GM12878 (cell line): ENCODE measurements around the gene PSMB5. TPM values are rescaled to one million over a fixed set of nuclear protein-coding genes. Genes with fewer than 3 reads are reported as not detected.

Experiments
- ATAC-seq: fragments of 200-7000 bp; cut with Tn5 transposase; 3 replicates; pipeline ENCODE4 v1.9.1; 2020; ENCODE audit warnings: mild to moderate bottlenecking, moderate library complexity
- BruUV-seq: library from RNA; stranded (reverse); fragments of 400-500 nt; replicated peaks from 2 replicates; lab custom pipeline; 2021; lab: Mats Ljungman, UMichigan
- CTCF ChIA-PET: fragments of 300-600 bp; sonication (Branson Sonifier 250); formaldehyde crosslinking; extraction: SDS; loops from one replicate; lab custom pipeline; 2021; ENCODE audit warnings: inconsistent platforms; lab: Yijun Ruan, JAX
- POLR2A ChIA-PET: fragments of 350-600 bp; formaldehyde crosslinking; extraction: SDS; loops from one replicate; lab custom pipeline; 2021; ENCODE audit warnings: inconsistent platforms; lab: Charles Lee
- RAD21 ChIA-PET: fragments of 300-600 bp; sonication (Branson Sonifier 250); formaldehyde crosslinking; loops from one replicate; lab custom pipeline; 2023; ENCODE audit warnings: antibody characterized with exemption; ENCODE audit not compliant: unreplicated experiment; lab: Charles Lee
- SMC1A ChIA-PET: fragments of 300-600 bp; sonication (Branson Sonifier 250); formaldehyde crosslinking; loops from one replicate; lab custom pipeline; 2023; ENCODE audit not compliant: unreplicated experiment, uncharacterized antibody; lab: Charles Lee
- DNase-seq: peaks from one replicate; pipeline ENCODE4 v3.0.0-alpha.2; 2011; ENCODE audit warnings: low read depth, low spot score
- FAIRE-seq: peaks from 3 replicates; lab custom pipeline; 2011; peaks lifted over from hg19 to GRCh38; lab: Jason Lieb, UNC
- H2AFZ ChIP-seq: 2 replicates; pipeline ENCODE4 v1.6.0; 2011; ENCODE audit warnings: low read depth, low read length, control low read depth; ENCODE audit not compliant: control insufficient read depth
- H3K27ac ChIP-seq: 2 replicates; pipeline ENCODE4 v1.5.1; 2011; ENCODE audit warnings: control low read depth; ENCODE audit not compliant: control insufficient read depth, insufficient read depth
- H3K27me3 ChIP-seq, 2 experiments: replicated peaks in 1 of 2; 2 replicates each; pipeline versions ENCODE4 v1.6.0 to v1.6.1; 2011; ENCODE audit warnings: low read length in 1 of 2; ENCODE audit not compliant: control insufficient read depth in 2 of 2, insufficient read depth in 2 of 2
- H3K36me3 ChIP-seq, 2 experiments: 2 replicates each; pipeline ENCODE4 v1.5.1; 2011; ENCODE audit warnings: low read length in 1 of 2; ENCODE audit not compliant: control insufficient read depth in 2 of 2, insufficient read depth in 2 of 2
- H3K4me1 ChIP-seq: 2 replicates; pipeline ENCODE4 v1.6.1; 2011; ENCODE audit warnings: mild to moderate bottlenecking, low read length, moderate library complexity, mixed read lengths; ENCODE audit not compliant: control insufficient read depth, insufficient read depth
- H3K4me2 ChIP-seq: 2 replicates; pipeline ENCODE4 v1.6.0; 2011; ENCODE audit warnings: control low read depth; ENCODE audit not compliant: control insufficient read depth, insufficient read depth
- H3K4me3 ChIP-seq: fragments of 200-600 bp; sonication (generic); 2 replicates; pipeline ENCODE4 v1.5.1; 2016
- H3K79me2 ChIP-seq: 2 replicates; pipeline ENCODE4 v1.6.0; 2011; ENCODE audit warnings: low read length; ENCODE audit not compliant: control insufficient read depth, insufficient read depth
- H3K9ac ChIP-seq: 2 replicates; pipeline ENCODE4 v1.8.0; 2011; ENCODE audit warnings: low read length, control low read depth, mixed read lengths; ENCODE audit not compliant: control insufficient read depth, insufficient read depth
- H3K9me3 ChIP-seq: replicated peaks from 3 replicates; pipeline ENCODE4 v1.5.1; 2011; ENCODE audit warnings: mild to moderate bottlenecking, low read length; ENCODE audit not compliant: control insufficient read depth, insufficient read depth
- H4K20me1 ChIP-seq: 2 replicates; pipeline ENCODE4 v1.6.0; 2011; ENCODE audit not compliant: control insufficient read depth, insufficient read depth
- CBX3 ChIP-seq: fragments of 200-600 bp; sonication (generic); IDR thresholded peaks from 2 replicates; pipeline ENCODE4 v1.6.1; 2016; ENCODE audit warnings: low read depth, borderline replicate concordance
- CHD2 ChIP-seq: IDR thresholded peaks from 2 replicates; pipeline ENCODE4 v1.6.1; 2011; ENCODE audit warnings: low read depth, low read length, improper control_type of control experiment, borderline replicate concordance
- IKZF1 ChIP-seq: fragments of 450-650 bp; conservative IDR thresholded peaks from 2 replicates; pipeline ENCODE4 v1.6.1; 2017; ENCODE audit warnings: antibody characterized with exemption, mild to moderate bottlenecking
- POLR2A ChIP-seq: IDR thresholded peaks from 2 replicates; pipeline ENCODE4 v1.6.1; 2011; ENCODE audit warnings: low read depth, mild to moderate bottlenecking, low read length
- WGBS: methylation state at CpG from one replicate; pipeline ENCODE4 v1.1.6; 2016; ENCODE audit warnings: low lambda C conversion rate; ENCODE audit not compliant: insufficient replicate concordance, insufficient coverage; ENCODE audit errors: missing lambda C conversion rate; 5-methylcytosine and 5-hydroxymethylcytosine counted together
- in situ Hi-C: fragments of 300-500 bp; cut with MboI; formaldehyde crosslinking; loops from 9 replicates; pipeline ENCODE4 v1.14.3; 2018; ENCODE audit warnings: mixed read lengths
- intact Hi-C: fragments of 100-400 bp; cut with micrococcal nuclease; formaldehyde crosslinking; loops from one replicate; pipeline ENCODE4 v1.14.2; 2022; ENCODE audit not compliant: unreplicated experiment
- polyA plus RNA-seq, 11 experiments: library from polyadenylated mRNA; depleted of rRNA in 4 of 11; unstranded in 6 of 11; stranded (reverse) in 5 of 11; fragments of >200 nt; fragmentation: Nextera tagmentation in 4 of 11; fragmentation: Illumina TruSeq in 1 of 11; extraction: Ambion mirVana in 4 of 11; extraction: Trizol in 1 of 11; gene quantifications; 1 replicate in 1 of 11; 2 replicates in 10 of 11; pipeline versions ENCODE4 v1.2.1 to v1.2.3, GENCODE V29; 2011 to 2016; ENCODE audit warnings: inconsistent platforms in 2 of 11, missing spikeins in 2 of 11, low read depth in 1 of 11
- total RNA-seq, 4 experiments: library from RNA; depleted of rRNA in 3 of 4; stranded (reverse); fragments of >200 nt in 3 of 4; fragmentation: Illumina TruSeq in 1 of 4; extraction: Trizol in 1 of 4; gene quantifications; 2 replicates each; pipeline versions ENCODE4 v1.2.1 to v1.2.3, GENCODE V29; 2013 to 2021
- TF ChIP-seq, protein P1 (sequence below): fragments of 450-650 bp; IDR thresholded peaks from 2 replicates; pipeline ENCODE4 v1.6.1; 2018; ENCODE audit warnings: borderline replicate concordance, mild to moderate bottlenecking; ENCODE audit not compliant: partially characterized antibody
- TF ChIP-seq, protein P2 (sequence below): IDR thresholded peaks from 2 replicates; pipeline ENCODE4 v1.6.1; 2011; ENCODE audit warnings: low read depth, mild to moderate bottlenecking, low read length, moderate library complexity, borderline replicate concordance; ENCODE audit errors: extremely low read depth
- TF ChIP-seq, protein P3 (sequence below): IDR thresholded peaks from 2 replicates; pipeline ENCODE4 v1.6.1; 2011; ENCODE audit warnings: borderline replicate concordance, low read depth, mild to moderate bottlenecking, moderate library complexity, mixed read lengths, low read length; ENCODE audit not compliant: insufficient read depth; ENCODE audit errors: extremely low read length

PSMB5 gene
- total and polyA plus RNA-seq, 10 of the 15 experiments (the other 5 are each of a cell fraction or from before 2014, with no cell fraction given) = 84.5 to 802 (median 144) TPM

DNA sequence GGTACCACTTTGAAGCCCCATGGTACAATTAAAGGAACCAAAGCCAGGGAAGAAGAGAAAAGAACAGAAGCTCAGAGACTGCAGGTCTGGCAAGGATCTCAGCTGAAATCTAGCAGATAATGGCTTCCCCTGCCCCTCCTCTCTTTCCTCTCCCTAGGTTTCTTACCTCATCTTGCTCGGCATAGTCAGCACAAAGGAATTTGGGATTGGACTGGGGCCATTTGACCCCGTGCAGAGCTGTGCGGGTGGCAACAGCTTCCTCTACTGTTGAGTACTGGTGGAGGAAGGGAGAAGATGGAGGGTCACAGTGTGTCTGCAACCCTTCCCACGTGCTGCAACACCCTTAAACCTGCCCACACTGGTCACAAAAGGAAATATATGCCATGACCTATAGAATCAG lies 27.3 kb upstream of the PSMB5 start:
- Histone ChIP-seq H3K9ac (no peak overlapping the region), H3K4me3 (no peak overlapping the region), H3K27ac (no peak overlapping the region), H3K79me2 (peaks cover 4% of the 10 kb centered on the region), H3K27me3 (no peaks in the 10 kb centered on the region), H4K20me1 (peaks cover 4% of the 10 kb centered on the region; the same call in 1 of the 2 replicates), H2AFZ (no peak overlapping the region), H3K9me3 (no peaks in the 10 kb centered on the region), H3K4me2 (no peak overlapping the region), H3K36me3 (peaks cover 32 to 45% of the 10 kb centered on the region in 2 experiments), H3K4me1 (peaks cover under 1% of the 10 kb centered on the region)
- no TSS peak for BruUV-seq
- RAD21 ChIA-PET = interaction anchor here (1.0 to 1.7 kb wide), 2 partner anchors 67 to 76 kb away, joined by 3 to 7 read pairs; no protein-coding TSS in a partner anchor
- CTCF ChIA-PET = interaction anchor here (0.9 to 18.3 kb wide), 9 partner anchors 8 to 132 kb away, joined by 3 to 853 read pairs (median 4); partner anchors contain the start of gene AJUBA
- 84% methylated on average over 4 of the region's 4 CpGs for whole genome bisulfite sequencing
- ATAC-seq = no peak
- intact Hi-C loops = no loop called here
- SMC1A ChIA-PET = interaction anchor here (0.6 to 2.0 kb wide), 4 partner anchors 9 to 75 kb away, joined by 3 to 13 read pairs (median 6); no protein-coding TSS in a partner anchor
- in situ Hi-C loops = no loop called here
- DNase-seq = no peak
- POLR2A ChIA-PET = interaction anchor here (0.6 to 1.4 kb wide), 3 partner anchors 67 to 1088 kb away, joined by 3 to 10 read pairs (median 6); no protein-coding TSS in a partner anchor
- FAIRE-seq = no peak
- no peak for TF ChIP-seq POLR2A
- TF ChIP-seq, protein P1, sequence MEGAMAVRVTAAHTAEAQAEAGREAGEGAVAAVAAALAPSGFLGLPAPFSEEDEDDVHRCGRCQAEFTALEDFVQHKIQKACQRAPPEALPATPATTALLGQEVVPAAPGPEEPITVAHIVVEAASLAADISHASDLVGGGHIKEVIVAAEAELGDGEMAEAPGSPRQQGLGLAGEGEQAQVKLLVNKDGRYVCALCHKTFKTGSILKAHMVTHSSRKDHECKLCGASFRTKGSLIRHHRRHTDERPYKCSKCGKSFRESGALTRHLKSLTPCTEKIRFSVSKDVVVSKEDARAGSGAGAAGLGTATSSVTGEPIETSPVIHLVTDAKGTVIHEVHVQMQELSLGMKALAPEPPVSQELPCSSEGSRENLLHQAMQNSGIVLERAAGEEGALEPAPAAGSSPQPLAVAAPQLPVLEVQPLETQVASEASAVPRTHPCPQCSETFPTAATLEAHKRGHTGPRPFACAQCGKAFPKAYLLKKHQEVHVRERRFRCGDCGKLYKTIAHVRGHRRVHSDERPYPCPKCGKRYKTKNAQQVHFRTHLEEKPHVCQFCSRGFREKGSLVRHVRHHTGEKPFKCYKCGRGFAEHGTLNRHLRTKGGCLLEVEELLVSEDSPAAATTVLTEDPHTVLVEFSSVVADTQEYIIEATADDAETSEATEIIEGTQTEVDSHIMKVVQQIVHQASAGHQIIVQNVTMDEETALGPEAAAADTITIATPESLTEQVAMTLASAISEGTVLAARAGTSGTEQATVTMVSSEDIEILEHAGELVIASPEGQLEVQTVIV = no peak
- no peak for TF ChIP-seq CBX3
- no peak for TF ChIP-seq IKZF1
- TF ChIP-seq, protein P2, sequence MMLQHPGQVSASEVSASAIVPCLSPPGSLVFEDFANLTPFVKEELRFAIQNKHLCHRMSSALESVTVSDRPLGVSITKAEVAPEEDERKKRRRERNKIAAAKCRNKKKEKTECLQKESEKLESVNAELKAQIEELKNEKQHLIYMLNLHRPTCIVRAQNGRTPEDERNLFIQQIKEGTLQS = no peak
- TF ChIP-seq, protein P3, sequence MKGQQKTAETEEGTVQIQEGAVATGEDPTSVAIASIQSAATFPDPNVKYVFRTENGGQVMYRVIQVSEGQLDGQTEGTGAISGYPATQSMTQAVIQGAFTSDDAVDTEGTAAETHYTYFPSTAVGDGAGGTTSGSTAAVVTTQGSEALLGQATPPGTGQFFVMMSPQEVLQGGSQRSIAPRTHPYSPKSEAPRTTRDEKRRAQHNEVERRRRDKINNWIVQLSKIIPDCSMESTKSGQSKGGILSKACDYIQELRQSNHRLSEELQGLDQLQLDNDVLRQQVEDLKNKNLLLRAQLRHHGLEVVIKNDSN = no peak
- no peak for TF ChIP-seq CHD2
